Fibroblast of skin of right quadriceps (primary cell): Measurements from ENCODE around the gene GCNA.

Experiments
- DNase-seq: peaks from one replicate; pipeline ENCODE4 v3.0.0-alpha.2; 2013

GCNA gene, protein sequence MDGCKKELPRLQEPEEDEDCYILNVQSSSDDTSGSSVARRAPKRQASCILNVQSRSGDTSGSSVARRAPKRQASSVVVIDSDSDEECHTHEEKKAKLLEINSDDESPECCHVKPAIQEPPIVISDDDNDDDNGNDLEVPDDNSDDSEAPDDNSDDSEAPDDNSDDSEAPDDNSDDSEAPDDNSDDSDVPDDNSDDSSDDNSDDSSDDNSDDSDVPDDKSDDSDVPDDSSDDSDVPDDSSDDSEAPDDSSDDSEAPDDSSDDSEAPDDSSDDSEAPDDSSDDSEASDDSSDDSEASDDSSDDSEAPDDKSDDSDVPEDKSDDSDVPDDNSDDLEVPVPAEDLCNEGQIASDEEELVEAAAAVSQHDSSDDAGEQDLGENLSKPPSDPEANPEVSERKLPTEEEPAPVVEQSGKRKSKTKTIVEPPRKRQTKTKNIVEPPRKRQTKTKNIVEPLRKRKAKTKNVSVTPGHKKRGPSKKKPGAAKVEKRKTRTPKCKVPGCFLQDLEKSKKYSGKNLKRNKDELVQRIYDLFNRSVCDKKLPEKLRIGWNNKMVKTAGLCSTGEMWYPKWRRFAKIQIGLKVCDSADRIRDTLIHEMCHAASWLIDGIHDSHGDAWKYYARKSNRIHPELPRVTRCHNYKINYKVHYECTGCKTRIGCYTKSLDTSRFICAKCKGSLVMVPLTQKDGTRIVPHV

GRCh38 chrX:71578253-71579135 is at the start of gene GCNA:
GCNA (plus strand) TSS chrX:71578437; CDS start chrX:71580822, 2,385 bp downstream.
- DNase-seq = no peak

DNA sequence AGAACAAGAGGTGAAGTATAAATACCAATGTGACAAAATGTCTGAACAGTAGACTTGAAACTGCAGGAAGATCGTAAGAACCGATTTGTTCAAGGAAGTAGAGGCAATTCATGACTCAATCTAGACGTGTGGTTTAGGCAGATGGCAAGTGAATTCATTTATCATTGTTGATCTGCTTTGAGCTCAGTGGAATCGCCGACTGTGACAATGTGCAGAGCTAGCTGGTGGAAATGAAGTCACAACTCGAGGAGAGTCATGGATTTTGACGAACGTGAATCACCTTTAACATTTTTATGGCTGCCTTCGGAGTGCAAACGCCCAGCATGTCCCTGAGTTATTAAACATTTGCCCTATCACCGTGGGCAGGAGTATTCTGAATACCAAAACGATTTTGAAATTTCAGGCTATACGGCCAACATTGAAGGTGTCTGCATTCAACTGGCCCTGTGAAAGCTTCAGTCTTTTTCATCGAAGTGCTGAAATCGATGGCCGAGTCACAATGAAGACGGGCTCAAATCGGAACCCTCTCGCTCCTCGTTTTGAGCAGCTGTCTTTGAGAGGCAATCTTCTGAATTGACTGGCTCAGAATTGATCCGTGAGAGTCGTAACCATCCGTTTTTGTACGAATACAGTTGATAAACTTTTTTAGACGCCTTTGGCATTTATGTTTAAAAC is 46.0 kb upstream of the GCNA start:
- DNase-seq = peak; percentile 57

GRCh38 chrX:71532753-71533425 is 45.3 kb upstream of the GCNA start, which contains the start of gene OGT:
OGT (plus strand) TSS chrX:71533104; CDS start chrX:71533300, 196 bp downstream.
- DNase-seq = peak; percentile 97

- DNase-seq = peak; percentile 14
Measured at GRCh38 chrX:71533516-71533850, 44.8 kb upstream of the GCNA start.

DNA sequence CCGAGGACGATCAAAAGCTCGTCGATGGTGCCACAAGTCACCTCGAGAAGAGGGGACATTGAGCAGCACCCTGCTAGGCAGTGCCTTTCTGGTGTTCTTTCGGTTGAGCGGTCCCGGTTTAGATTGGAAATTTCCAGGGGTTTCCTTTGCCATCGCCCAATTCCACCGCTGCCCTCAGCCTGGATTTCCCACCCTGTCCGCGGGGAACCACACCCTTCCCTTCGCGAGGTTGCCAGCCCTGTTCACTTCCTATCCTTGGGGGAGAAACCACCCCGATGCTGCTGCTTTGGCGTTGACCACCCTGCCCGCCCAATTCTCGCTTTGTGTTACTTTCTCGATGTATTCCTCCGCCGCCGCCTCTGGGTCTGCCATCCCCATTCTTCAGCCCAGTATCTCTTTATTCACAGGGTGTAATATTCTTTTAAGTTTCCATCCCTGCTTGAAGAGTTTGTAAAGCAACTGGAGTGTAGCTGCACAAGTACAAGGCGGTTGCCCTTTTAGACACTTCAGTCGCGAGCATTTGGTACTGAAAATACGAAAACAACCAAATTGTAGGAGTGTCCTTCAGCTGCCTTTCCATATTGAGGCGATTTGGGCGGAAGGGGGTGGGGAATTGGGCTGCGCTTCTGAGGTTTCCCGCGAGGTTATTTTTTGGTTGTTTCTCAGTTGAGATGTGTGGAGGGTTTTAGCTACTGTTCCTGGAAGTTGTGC is 44.2 kb upstream of the GCNA start:
- DNase-seq = peak; percentile 65

DNA sequence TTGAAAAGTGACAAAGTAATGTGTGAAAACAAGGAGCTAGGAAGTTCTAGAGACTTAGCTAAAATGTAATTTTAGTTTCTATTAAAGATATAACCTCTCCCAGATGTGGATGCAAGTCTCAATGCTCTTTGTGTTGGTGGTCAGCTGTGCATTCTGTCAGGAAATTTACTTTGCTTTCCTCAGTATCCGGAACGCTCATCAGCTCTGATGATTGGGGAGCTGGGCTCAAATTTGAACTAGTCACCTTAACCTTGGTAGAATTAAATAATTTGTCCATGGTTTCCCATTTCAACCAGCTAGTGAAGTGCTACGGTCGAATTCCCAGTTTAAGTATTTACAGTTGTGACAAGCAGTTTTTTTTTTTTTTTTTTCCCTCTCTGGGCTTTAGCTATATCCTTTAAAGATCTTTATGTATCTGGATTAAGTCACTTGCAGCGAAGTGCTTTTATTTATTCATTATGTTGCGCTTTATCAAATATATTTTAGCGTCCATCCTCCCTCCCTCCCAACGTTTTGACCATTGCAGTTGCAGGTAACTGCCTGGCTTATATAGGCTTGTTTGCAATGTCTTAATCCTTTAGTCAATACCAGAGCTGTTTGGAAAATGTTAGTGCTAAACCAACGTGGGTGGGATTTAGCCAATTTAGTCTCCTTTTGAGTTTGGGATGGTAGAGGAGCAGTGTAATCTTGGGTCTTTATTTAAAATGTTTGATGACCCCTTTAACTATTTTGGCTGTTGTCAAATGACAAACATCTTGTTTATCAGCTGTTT is 43.3 kb upstream of the GCNA start:
- DNase-seq = no peak

- DNase-seq = no peak
Measured at GRCh38 chrX:71536285-71536684, 42.0 kb upstream of the GCNA start.

- DNase-seq = no peak
Measured at GRCh38 chrX:71537743-71538142, 40.5 kb upstream of the GCNA start.

GRCh38 chrX:71540801-71541200 is 37.4 kb upstream of the GCNA start:
- no peak for DNase-seq

- DNase-seq = peak; percentile 82
Measured at GRCh38 chrX:71541210-71542022, 36.8 kb upstream of the GCNA start.

DNA sequence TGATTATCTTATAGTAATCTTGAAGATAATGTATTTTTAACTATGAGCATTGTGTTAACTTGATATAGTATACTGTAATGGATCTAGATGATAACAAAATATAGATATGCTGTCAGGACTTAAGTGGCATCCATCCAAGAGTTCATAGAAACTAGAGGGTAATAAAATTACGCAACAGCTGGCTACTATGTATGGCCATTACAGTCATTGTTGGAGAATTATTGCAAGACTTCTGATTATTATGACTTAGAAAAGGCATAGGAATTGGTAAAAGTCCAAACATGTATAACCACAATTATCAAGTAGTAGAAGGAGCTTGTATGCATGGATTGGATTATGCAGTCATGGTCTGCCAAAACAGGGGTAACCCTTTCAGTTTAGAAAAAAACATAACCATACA is 35.8 kb upstream of the GCNA start:
- DNase-seq = peak; percentile 81

DNA sequence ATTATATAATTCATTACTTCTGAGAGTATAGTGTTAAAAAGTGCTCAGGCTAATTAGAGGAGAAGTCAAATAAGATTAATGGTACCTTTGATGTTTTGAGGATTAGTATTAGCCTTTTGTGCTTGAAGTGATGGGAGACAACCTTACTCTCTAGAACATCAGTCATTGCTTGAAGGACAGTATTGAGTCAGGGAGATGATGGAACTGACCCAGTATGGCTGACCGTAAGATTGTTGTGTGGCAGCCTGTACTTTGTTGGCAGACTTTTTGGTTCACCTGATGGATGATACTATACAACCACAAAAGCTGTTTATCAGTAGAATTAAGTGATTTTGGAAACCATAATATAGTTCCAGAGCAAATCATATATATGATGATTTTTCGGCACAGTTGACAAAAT is 35.4 kb upstream of the GCNA start:
- no peak for DNase-seq

- peak; percentile 81 for DNase-seq
Measured at GRCh38 chrX:71543316-71543715, 34.9 kb upstream of the GCNA start.

- DNase-seq = no peak
Measured at GRCh38 chrX:71545364-71545763, 32.9 kb upstream of the GCNA start.

GRCh38 chrX:71546879-71547278 is 31.4 kb upstream of the GCNA start:
- DNase-seq = no peak

DNA sequence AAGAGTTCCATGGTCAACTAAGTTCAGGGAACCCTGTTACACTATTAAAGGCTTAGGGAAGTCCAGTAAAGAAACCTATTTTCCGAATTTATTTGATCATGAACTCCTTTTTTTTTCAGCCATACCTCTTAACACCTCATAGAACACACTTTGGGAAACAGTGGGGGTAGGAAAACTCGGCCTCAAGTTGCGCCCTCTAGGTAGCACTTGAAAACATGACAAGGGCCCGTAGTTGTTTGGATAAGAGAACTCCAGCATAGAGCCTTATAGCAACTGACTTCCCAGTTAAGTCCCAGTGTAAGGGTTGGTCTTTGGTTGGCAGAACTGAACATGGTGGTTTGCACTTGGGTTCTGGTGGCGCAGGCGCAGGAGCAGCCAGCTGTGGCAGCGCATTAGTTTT is 30.9 kb upstream of the GCNA start:
- DNase-seq = no peak

GRCh38 chrX:71549986-71550385 is 28.3 kb upstream of the GCNA start:
- no peak for DNase-seq

GRCh38 chrX:71550578-71550977 is 27.7 kb upstream of the GCNA start:
- no peak for DNase-seq

DNA sequence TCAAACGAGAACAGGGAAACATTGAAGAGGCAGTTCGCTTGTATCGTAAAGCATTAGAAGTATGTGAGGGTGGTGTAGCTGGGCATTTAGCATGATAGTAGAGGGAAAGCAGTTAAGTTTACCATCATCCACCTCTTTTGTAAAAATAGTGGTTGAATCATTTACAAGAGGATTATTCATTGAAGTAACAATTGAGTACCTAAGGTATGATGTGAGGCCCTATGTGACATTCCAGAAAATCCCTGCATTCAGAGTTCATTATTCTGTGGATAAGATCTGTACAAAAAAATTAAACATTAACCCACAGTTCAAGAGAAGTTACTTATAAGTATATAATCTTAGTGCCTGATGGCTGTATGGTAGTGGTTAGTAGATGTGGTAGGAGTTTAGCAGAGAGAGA is 22.2 kb upstream of the GCNA start:
- no peak for DNase-seq

- no peak for DNase-seq
Measured at GRCh38 chrX:71558920-71559319, 19.3 kb upstream of the GCNA start.
